ENCODE data around the gene DOCK11.

GRCh38 chrX:118519411-118520215 is 24.0 kb downstream of the DOCK11 start:
- TF ChIP-seq TAF1 (IDR thresholded peaks at IDR 0.05; ENCODE audit: low read depth) (no peak), CEBPB (IDR thresholded peaks at IDR 0.05) (no peak), RAD21 (IDR thresholded peaks at IDR 0.05; ENCODE audit: low read depth) (no peak), NFIC (IDR thresholded peaks at IDR 0.05) (no peak)
